Measurements from ENCODE around the gene LRMDA.
"Not testable (repeated sequence)": the region's sequence is repeated elsewhere in the genome, so short reads cannot be mapped to it uniquely, and the experiment has no call there.

The LRMDA gene

DNA sequence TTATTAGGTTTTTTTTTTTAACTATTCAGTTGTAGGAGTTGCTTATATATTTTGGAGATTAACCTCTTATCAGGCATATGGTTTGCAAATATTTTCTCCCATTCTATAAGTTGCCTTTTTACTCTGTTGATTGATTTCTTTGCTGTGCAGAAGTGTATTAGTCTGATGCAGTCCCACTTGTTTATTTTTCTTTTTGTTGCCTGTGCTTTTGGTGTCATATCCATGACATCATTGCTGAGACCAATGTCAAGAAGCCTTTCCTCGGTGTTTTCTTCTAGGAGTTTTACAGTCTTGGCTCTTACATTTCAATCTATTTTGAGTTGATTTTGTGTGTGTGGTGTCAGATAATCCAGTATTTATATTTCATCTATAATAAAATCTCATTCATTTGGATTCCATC is 155.4 kb downstream of the LRMDA start:
- intact Hi-C loops (cut with DNase I) = no loop called here
- DNase-seq = no peak

GRCh38 chr10:75588031-75588430 is 156.6 kb downstream of the LRMDA start:
- no peak for DNase-seq
- intact Hi-C loops (cut with DNase I) = no loop called here

GRCh38 chr10:75589895-75590654 is 158.7 kb downstream of the LRMDA start:
- intact Hi-C loops (cut with DNase I) = no loop called here

DNA sequence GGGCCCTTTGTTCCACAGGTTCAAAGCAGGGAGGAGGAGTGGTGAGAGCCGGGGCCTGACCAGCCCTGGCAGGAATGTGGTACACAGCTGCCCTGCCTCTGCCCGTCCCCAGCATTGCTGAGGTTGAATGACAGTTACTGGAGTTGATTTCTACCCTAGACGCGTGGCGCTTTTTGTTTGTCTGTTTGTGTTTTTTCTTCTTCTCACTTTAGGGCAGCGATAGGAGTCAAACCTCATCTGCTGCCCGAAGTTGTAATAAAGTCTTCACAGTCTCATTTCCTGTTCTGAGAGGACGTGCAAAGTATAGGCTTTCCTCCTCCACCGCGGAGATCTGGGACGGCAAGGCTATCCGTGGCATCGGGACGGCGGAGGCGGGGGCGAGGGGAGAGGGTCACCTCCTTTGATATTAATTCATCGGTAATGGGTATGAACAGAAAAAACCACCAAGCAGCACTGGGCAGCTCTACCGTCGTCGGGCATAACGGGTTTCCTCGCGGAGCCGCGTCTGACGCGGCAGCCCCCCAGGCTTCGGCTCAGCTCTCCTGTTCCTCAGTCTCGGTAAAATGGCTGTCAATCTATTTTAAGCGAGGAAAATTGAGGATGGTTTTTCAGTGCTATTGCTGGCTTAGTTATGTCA is 160.8 kb downstream of the LRMDA start:
- intact Hi-C loops (cut with DNase I) = no loop called here
- peak in 1 of 42 donors; percentile 6 for DNase-seq

More at GRCh38 chr10:75589895-75590654, 158.7 kb downstream of the LRMDA start:
- no peak for DNase-seq

GRCh38 chr10:75592791-75593643 is 161.6 kb downstream of the LRMDA start:
- intact Hi-C loops (cut with DNase I) = no loop called here
- peak in 1 of 42 donors; percentile 12 for DNase-seq

- intact Hi-C loops (cut with DNase I) = no loop called here
- no peak for DNase-seq
These were observed 162.5 kb downstream of the LRMDA start for GRCh38 chr10:75593692-75594556.

GRCh38 chr10:75596930-75597620 is 165.7 kb downstream of the LRMDA start:
- intact Hi-C loops (cut with DNase I) = no loop called here
- no peak for DNase-seq

GRCh38 chr10:75597773-75598440 is 166.5 kb downstream of the LRMDA start:
- intact Hi-C loops (cut with DNase I) = no loop called here
- DNase-seq = no peak

DNA sequence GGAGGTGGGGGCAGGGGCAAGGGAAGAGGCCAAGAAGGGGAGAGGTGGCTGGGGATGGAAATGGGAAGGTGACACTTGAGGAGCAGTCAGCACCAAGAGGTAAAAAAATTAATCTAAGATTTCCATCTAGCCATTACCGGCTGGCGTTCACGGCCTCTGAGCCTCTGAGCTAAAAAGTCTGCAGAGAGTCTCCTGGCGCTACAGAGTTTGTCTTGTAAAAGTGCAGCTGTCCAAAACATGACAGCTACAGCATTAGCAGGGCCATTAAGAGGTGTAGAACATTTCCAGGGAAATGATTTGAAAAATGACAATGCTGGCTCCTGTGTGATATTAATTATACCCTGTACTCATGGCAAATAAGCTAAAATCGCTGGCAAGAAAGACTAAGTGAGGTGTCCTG is 167.6 kb downstream of the LRMDA start:
- intact Hi-C loops (cut with DNase I) = no loop called here
- no peak for DNase-seq

GRCh38 chr10:75599875-75600648 is 168.6 kb downstream of the LRMDA start:
- DNase-seq = no peak
- intact Hi-C loops (cut with DNase I) = no loop called here

DNA sequence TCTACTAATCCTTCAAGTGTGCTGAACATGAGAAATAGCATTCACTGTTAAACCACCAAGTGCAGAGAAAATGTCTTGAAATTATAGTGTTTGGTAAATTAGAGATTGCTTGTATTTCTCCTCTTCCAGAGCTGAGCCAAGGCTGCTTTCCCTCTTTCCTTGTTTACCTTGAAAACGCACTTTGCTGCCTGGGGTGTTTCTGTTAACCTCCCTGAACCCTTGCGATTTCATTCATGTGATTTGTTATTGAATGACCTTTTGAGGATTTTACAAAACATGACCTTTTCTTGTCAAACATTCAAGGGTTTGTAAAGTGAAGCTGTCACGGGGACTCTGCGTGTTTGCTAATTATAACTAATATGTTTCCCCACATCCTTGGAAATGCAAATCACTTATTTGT is 169.4 kb downstream of the LRMDA start:
- DNase-seq = no peak
- intact Hi-C loops (cut with DNase I) = no loop called here

GRCh38 chr10:75602341-75602740 is 170.9 kb downstream of the LRMDA start:
- no peak for DNase-seq
- intact Hi-C loops (cut with DNase I) = no loop called here

GRCh38 chr10:75605096-75605495 is 173.7 kb downstream of the LRMDA start:
- DNase-seq = no peak
- intact Hi-C loops (cut with DNase I) = no loop called here

DNA sequence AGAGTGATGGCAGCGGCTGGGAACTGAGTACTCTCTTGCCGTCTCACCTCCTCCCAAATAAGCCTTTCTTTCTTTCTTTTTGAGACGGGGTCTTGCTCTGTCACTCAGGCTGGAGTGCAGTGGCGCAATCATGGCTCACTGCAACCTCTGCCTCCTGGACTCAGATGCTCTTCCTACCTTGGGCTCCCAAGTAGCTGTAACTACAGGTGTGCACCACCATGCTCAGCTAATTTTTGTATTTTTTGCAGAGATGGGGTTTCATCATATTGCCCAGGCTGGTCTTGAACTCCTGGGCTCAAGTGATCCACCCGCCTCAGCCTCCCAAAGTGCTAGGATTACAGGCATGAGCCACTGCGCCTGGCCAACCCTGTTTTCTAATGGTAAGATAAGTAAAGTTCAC is 174.4 kb downstream of the LRMDA start:
- DNase-seq; intact Hi-C loops (cut with DNase I): not testable (repeated sequence)

DNA sequence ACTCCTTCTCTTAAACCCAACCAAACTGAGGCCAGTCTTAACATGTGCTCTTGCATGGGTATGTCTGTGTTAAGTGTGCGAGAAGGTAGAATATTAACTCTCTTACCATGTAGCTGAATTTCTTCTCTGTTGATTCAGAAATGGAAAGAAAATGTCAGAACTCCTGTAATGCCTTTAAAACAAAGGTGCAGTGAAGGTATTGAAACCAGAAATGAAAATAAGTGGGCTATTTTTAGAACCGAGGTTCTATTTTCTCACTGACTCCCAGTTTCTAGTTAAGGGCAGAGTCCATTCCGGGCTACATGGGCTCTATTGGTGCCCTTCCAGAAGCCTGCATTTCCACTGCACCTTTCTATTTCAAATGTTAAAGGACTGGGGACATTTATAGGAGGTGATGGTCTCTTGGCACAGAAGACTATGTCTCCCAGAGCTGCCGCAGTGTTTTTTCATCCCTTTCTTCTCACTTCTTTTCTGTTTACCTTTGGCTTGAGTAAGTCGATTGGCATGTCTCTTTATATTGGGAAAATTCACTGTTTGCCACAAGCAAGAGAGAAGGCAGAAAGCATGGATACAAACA is 174.9 kb downstream of the LRMDA start:
- DNase-seq = no peak

DNA sequence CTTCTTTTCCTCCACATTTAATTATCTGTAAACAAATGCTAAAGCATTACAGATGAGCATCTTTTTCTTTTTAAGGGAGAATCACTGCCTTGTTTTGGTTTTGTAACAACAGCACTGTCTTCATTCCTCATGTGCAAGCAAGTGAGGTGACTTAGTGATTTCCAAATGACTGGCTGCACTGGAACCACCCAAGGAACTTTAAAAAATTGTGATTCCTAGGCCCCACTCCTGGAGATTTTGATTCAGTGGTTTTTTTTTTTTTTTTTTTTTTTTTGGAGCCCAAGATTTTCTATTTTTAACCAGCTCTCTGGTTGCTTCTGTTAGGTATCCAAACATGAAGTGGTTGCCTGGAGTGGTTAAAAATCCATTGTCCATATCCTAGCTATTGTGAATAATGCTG is 176.2 kb downstream of the LRMDA start:
- intact Hi-C loops (cut with DNase I) = no loop called here
- no peak for DNase-seq

More for the DNA sequence above, 174.9 kb downstream of the LRMDA start:
- intact Hi-C loops (cut with DNase I) = no loop called here

- intact Hi-C loops (cut with DNase I) = no loop called here
- no peak for DNase-seq
These were observed 178.8 kb downstream of the LRMDA start for GRCh38 chr10:75610183-75610582.
